GM21390 (cell line): ENCODE data around the gene DAP3.

ENCODE experiments used
- ATAC-seq: cut with Tn5 transposase; IDR thresholded peaks from one replicate; pipeline ENCODE4 v1.9.1; 2021; ENCODE audit not compliant: unreplicated experiment

The DAP3 gene

DNA sequence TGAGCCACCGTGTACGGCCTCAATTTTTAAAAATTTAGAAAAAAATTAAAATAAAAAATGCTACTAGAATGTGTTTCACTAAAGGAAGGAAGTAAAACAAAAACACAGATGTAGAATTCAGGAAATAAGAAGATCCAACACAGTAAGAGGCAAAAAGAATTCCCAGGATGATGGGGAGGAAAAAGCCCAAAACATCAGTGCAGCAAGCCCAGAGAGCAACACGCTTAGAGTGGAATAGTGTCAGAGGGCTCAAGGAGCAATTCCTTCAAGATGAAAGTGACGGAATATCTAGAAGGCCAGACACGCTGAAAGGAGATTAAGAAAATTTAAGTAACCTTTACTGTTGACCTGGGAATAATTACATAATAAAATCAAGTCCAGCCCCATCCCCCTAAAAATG is 80.4 kb downstream of the DAP3 start:
- no peak for ATAC-seq

GRCh38 chr1:155773221-155773620 is 84.3 kb downstream of the DAP3 start:
- ATAC-seq: no peak

DNA sequence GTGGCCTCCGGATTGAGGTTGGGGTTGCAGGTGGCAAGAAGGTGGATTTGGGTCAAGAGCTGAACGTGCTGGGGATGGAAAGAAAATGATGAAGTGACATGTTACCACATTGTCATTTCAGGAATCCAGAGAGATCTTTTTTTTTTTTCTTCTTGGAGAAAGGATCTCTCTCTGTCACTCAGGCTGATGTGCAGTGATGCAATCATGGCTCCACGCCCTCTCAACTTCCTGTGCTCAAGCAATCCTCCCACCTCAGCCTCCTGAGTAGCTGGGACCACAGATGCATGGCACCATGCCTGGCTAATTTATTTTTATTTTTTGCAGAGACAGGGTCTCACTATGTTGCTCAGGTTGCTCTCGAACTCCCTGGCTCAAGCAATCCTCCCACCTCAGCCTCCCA is 87.5 kb downstream of the DAP3 start:
- ATAC-seq: no peak

- ATAC-seq: no peak
These were observed 88.7 kb downstream of the DAP3 start for GRCh38 chr1:155777582-155777981.
